ENCODE data around the gene ATG12. TPM values are rescaled to one million over a fixed set of nuclear protein-coding genes. Genes with fewer than 3 reads are reported as not detected.

Gene ATG12
- total RNA-seq, 1 experiment from 2014 or later: 164 TPM

DNA sequence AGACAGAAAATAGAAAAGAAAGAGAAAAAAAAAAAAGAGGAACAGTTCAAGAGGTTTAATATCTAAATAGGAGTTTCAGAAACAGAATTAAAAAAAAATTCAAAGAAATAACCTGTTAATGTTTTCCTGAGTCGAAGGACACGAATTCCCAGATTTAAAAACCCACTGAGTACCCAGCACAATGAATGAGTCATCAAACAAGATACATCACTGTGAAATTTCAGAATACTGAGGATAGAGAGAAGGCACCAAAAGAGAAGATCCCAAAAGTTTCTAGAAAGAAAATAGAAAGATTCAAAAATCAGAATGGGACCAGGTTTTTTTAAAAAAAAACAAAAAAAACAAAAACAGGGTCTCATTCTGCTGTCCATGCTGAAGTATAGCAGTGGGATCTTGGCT lies 33.7 kb downstream of the ATG12 start:
- DNase-seq (ENCODE audit: low spot score): no peak

DNA sequence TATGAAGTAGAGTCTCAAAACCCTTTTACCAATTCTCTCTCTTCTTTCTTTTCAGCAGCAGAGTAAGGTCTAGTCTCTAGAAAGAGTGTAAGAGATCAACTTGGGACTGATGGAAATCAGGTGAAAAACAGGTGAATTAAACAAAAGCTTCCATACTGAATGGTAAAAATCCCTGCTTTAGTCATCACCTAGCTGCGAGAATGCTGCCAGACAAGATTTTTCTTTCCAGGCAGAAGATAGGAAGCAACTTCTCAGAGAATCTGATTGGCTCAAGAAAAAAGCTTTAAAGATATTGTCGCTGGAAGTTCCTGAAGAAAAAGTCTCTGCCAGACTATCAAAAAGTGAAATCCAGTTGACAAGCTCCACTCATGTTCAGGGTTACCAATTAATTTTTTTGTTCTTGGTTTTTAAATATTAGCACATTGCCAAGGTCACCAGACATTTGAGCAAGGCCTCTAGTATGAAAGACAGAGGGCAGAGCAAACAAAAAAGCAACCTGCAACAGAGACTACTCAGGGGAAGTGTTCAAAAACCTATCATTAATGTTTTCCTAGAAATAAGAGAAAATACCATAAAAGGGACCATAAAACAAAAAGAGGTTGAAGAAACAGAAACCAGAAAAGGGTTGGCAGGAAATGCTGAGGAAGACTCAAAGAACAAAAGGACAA lies 34.2 kb downstream of the ATG12 start:
- no peak for DNase-seq (ENCODE audit: low spot score)

DNA sequence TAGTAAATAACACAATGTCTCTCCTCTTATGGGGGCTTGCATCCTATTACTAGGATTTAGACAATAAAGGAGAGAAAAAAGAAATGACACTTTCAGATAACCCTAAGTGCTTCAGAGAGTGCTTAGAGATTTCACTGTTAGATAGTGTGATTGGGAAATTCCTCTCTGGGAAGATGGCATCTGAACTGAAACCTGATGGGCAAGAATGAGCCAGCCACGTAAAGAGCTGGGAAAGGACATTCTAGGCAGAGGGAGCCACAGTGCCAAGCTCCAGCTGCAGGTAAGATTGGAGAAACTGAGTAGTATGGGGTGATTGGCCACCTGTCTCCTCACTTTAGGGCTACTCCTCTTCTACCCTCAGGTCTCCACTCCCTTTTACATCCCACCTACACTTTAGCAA lies 39.4 kb downstream of the ATG12 start:
- no peak for DNase-seq (ENCODE audit: low spot score)

DNA sequence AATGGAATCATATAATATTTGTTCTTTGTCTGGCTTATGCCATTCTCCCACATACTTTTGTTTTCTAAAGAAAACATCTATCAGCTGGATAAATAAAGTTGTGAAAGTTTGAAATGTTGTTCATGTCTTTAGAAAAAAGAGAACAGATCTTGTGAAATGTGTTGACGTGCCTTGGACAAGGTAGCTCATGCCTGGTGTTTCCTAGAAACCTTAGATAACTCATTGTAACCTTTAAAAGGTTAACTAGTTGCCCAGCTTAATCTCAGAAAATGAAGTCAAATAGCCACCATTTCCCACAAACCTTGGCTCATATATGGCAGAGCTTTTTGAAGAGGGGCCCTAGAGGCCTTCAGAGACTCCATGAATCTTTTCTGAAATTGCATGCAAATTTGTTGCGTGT lies 40.2 kb downstream of the ATG12 start:
- no peak for DNase-seq (ENCODE audit: low spot score)

DNA sequence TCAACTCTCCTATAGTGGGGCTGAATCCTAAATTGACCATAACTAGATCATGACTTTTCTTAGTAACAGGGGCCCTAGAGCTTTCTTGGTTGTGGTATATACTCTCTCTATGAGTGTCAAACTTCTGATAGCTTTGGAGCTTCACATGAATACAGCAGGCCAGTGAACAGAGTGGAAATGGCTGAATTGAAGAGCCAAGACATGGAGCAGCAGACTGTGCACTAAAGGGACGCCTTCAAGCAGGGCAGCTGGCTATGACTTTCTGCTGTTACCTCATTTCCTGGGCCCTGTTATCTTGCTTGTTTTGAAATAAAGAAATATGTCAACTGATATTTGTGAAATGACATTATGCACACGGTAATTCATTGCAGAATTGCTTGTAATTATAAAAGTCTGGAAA lies 41.3 kb downstream of the ATG12 start:
- no peak for DNase-seq (ENCODE audit: low spot score)

DNA sequence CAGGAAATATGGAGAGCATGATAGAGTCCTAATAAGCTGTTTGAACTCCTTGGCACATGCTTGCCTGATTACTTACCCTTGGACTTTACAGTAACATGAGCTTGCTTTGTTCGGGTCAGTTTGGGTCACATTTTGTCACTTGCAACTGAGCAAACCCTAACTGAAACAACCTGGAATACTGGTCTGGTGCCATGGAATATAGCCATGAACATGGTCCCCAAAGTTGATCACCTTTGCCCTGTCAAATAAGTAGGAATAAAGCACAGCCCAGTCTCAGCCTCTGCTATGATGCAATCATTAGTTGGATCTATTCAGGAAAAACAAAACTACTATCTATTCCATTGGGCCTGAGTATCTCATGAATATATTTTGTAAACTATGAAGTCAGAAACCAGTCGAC lies 43.1 kb downstream of the ATG12 start:
- no peak for DNase-seq (ENCODE audit: low spot score)

DNA sequence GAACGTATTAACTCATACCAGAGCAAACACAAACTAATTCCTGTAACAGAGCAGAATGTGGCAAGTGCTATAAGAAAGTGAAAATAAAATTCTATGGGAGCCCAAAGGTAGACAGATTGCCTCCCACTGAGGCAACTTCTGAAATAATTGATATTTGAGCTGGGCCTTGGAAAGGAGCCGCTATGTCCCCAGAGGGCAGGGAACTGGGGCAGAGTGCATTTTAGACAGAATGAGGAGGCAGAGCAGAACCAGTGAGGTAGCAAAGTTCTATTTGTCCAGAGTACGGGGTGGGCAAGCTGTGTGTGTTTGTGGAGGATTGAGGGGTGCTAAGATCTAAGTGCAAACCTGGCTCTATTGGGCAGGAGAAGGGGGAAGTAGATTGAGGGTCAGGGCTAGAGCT lies 44.7 kb downstream of the ATG12 start:
- DNase-seq (ENCODE audit: low spot score): no peak

DNA sequence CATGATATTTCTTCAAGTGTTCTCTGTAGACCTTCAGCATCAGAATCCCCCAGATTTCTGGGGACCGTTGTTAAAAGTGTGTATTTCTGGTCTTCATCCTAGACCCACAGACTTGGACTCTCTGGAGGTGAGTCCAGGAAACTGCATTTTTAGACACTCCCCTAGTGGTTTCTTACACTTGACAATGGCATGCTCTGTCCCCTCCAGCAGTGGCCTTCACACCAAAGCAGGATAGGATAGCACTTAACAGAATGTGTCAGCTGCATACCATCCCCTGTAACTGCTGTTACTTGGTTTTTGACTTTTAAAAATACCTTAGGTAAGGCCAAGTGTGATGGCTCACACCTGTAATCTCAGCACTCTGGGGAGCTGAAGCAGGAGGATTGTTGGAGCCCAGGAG lies 45.7 kb downstream of the ATG12 start:
- DNase-seq (ENCODE audit: low spot score): no peak

DNA sequence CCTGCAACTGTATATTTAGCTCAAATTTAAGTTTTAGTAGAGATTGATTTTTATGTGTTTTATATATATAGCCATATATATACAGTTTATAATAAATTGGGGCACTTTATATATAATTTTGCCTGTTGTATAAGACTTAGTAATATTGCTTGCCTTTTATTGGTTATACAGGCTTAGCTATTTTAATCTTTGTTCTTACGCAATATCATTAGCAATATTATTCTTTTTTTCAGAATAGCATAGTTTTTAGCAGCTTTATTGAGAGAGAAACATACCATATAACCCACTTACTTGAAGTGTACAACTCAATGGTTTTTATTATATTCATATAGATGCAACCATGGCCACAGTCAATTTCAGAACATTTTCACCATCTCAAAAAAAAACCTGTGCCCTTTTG lies 52.9 kb downstream of the ATG12 start:
- DNase-seq (ENCODE audit: low spot score): no peak

DNA sequence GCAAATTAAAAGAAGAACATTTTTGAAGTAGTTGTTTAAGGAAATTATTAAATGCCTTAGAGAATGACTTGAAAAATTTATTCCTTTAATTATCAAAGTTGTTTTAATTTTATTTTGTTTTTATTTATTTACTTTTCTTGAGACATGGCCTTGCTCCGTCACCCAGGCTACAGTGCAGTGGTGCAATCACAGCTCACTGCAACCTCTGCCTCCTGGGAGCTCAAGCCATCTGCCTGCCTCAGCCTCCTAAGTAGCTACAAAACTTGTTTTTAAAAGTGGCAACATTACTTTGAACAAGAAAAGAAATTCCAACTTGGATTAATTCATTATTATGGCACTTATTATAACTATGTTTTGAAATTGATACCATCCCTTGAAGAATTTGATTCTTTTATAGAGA lies 53.9 kb downstream of the ATG12 start:
- no peak for DNase-seq (ENCODE audit: low spot score)

DNA sequence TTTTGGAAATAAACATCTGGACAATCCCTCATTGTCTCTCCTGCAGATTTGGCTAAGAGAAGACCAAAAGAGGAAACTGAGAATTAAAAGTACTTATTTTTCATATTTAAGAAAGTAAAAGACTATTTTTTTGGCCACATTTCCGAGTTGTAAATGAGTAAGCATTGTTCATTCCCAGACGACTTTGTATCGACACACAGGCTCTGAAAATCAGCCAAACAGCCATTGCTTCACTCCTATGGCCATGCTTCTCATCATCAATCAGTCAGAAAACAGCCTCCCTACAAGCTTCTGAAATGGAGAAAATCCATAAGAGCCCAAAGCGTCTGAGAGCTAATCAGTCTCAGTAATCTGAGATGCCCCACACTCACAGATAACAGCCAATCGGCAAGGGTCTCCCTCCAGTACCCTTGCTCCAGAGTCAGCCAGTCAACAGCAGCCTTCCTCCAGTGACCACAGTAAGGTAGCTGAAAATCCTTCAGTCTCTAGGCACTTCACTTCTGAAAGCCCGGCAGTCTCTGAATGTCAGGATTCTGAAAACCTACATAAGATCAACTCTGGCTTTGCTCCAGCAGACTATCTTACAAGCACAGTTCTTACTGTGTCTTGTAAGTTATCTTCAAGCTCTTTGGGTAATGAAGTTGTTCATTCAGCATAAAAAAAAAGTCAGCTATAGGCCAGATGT lies 55.8 kb downstream of the ATG12 start:
- no peak for DNase-seq (ENCODE audit: low spot score)

DNA sequence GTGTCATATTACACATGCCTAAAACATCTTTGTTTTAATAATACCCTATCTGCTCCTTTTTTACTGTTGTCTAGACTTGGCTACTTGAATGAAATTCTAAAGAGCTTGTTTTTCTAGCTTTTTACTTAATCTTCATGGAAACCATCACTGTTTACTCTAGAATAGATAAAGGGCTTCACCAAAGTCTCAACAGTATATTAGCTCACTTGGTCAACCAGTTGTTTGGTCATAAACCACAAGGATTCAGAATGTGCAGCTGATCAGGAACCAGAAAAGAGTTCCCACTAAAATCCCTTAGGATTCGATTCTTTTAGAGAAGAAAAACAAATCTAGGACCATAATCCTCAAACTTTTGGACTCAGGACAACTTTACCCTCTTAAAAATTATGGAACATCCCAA lies 62.9 kb downstream of the ATG12 start:
- no peak for DNase-seq (ENCODE audit: low spot score)

Other genes with a start within 250 kb of the ATG12 start
- 10.0 and 11.1 TPM in 2 replicates for gene TICAM2, start 239.1 kb downstream of the ATG12 start, total RNA-seq (2014; rRNA removed; shearing (Covaris generic))
- 147 and 165 TPM in 2 replicates for gene TMED7, start 215.5 kb downstream of the ATG12 start, total RNA-seq (2014; rRNA removed; shearing (Covaris generic))
- gene CDO1, start 24.9 kb downstream of the ATG12 start, total RNA-seq (2014; rRNA removed; shearing (Covaris generic)): not detected in 2 replicates
- 514 and 552 TPM in 2 replicates for gene AP3S1, start 370 bp upstream of the ATG12 start, total RNA-seq (2014; rRNA removed; shearing (Covaris generic))
- 0.09 TPM in 1 of 2 replicates, not detected in the other for gene LVRN, start 120.9 kb upstream of the ATG12 start, total RNA-seq (2014; rRNA removed; shearing (Covaris generic))
- gene ARL14EPL, start 190.9 kb upstream of the ATG12 start, total RNA-seq (2014; rRNA removed; shearing (Covaris generic)): 0.96 and 1.0 TPM in 2 replicates
- gene COMMD10, start 243.5 kb upstream of the ATG12 start, total RNA-seq (2014; rRNA removed; shearing (Covaris generic)): 65.6 and 68.1 TPM in 2 replicates